T-helper 22 cell (primary cell): ENCODE data around the gene ACMSD.
"Not testable (repeated sequence)": the region's sequence is repeated elsewhere in the genome, so short reads cannot be mapped to it uniquely, and the experiment has no call there.

Source experiments
- DNase-seq: peaks from one replicate; pipeline ENCODE4 v3.0.0-alpha.2; 2020; ENCODE audit warnings: low read depth

Gene ACMSD

DNA sequence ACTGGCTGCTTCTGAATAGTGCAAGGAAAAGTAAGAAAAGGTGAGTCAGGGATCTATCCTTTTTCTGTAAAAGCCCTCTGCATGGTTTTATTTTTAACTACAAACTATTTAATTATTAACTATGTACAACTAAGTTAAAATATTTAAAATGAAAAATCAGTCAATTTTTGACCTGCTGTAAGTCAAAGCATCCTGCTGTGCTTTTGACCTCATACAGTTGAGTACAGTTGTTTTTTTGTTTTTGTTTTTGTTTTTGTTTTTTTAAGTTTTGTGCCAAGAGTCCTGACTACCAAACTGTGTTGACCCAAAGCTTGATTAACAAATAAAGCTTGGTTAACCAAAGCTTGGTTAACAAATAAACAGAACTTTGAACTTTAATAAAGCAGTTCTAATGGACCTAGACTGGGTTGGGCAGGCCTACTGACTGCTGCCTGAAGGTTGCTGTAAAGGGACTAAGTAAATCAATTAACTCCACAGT is at the start of gene ACMSD:
Gene ACMSD (plus strand): TSS at position 474 of the 478 bp plus-strand sequence. CDS start 67 bp downstream, outside the sequence.
- no peak for DNase-seq

DNA sequence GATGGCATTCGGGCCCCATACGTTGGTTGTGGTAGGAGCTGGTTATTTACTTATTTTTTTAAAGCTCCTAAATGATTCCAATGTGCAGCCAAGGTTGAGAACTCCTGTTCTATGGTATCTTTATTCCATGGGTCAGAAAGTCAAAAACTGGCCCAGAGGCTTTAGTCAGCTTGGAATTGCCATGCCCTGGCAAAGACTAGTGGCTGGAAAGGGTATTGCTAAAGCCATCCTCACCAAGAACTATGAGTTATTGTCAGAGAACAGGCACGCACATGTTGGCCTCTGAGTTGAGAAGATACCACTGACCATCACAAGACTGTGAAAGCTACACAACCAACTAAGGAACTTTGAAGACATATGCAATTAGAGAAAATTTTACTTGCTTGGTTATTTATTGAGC is 47.9 kb upstream of the ACMSD start:
- no peak for DNase-seq

DNA sequence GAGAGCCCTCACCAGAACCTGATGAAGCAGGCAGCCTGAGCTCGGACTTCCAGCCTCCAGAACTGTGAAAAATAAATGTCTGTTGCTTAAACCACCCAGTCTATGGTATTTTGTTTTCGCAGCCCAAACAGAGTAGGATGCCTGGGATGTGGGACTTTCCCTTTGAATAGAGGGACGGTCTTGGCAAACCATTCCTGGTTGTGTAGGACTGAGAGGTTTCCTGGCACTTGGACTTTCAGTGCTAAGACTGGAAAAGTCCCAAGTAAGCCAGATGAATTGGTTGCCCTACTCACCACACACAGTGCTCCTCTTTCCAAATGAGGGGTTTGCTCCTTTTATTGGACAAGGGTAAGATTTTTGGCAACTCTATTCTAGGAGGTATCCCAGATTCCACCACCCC is 46.8 kb upstream of the ACMSD start:
- DNase-seq, result no peak

DNA sequence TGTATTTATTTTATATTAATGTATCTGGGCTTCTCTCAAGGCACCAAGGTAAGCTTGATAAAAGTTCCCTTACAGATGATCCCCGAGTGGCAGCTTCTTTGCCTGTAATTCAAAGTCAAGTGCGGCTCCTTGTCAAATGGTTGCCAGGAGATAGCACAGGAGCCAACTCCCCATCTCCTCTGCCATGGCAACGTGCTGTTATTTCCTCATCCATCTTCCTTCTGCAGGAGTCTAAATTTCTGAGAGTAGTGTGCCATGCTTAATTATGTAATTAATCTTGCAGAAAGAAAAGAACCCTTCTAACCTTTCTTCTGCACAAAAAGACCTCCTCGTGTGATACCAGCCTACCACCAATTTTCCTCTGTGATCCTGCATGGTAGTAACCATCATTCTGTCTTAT is 46.2 kb upstream of the ACMSD start:
- no peak for DNase-seq

DNA sequence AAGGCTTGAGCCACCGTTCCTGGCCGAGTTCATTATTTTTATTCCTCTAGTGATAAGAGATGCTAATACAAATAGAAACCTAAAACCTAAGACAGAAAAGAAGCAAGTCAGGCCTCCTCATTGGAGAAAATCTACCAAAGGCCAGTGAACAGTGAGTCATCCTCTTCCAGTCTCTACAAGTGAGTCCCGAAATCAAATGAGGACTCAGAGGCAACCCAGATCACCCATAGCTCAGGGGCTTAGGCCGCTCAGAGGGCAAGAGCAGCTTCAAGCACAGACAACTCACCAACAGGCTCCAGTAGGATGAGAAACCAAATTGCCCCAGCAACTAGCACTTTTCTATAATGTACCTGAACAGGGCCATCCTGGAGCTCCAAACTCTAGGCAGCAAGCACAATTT is 42.7 kb upstream of the ACMSD start:
- no peak for DNase-seq

DNA sequence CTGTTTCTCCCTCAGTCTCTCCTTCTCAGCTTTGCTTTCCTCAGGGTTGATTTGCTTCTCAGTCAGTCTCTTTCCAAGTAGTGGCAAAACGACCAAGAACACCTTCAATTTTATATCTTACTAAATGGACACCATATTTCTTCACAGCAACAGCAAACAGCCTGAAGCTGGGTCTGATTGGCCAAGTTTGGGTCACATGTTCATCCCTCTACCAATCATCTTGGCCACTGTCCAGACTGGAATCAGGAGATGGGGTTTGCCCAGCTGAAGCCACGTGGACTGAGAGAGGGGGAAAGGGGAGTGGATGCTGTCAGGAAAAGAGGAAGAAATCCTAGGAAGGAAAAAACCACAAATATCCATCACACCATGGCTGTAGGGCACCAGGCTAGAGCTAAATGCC is 42.0 kb upstream of the ACMSD start:
- no peak for DNase-seq

DNA sequence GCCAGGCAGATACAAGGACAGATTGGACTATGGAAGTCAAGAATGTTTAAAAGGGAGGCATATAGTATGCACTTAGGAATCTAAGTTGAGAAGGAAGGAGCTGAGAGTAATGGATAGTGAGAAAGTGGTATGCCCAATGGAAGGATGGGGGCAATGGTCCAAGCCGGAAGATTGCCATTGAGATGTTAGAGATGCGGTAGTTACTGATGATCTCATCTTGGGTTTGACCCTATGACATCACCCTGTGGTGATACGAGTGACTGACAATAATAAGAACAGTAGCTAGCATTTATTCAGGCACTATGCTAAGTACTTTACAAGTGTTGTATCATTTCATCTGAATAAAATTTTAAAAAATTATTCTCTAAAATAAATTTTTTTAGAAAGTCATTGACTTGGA is 38.5 kb upstream of the ACMSD start:
- no peak for DNase-seq

DNA sequence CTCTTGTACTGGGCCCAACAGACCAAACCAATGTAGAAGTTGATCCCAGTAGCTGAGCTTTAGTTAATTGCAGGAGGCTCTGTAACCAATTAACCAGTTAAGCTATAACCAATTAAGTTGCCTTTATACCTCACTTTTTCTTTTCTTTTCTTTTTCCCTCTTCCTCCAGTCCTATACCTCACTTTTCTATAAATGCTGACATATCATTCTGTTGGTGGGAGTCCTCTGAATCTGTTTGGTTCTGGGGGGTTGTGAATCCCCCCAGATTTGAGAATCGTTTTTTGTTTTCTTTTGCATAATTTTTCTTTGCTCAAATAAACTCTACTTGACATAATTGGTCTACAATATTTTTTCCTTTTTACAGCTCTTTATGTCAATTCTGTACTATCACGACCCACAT is 38.1 kb upstream of the ACMSD start:
- no peak for DNase-seq

DNA sequence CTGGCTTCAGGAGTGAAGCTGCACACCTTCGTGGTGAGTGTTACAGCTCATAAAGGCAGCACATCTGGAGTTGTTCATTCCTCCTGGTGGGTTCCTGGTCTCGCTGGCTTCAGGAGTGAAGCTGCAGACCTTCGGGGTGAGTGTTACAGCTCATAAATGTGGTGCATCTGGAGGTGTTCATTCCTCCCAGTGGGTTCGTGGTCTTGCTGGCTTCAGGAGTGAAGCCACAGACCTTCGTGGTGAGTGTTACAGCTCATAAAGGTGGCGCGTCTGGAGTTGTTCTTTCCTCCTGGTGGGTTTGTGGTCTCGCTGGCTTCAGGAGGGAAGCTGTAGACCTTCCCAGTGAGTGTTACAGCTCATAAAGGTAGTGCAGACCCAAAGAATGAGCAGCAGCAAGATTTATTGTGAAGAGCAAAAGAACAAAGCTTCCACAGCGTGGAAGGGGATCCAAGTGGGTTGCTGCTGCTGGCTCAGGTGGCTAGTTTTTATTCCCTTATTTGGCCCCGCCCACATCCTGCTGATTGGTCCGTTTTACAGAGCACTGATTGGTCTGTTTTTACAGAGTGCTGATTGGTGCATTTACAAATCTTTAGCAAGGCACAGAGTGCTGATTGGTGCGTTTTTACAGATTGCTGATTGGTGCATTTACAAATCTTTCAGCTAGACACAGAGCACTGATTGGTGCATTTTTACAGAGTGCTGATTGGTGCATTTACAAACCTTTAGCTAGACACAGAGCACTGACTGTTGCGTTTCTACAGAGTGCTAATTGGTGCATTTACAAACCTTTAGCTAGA is 34.6 kb upstream of the ACMSD start:
- DNase-seq, result not testable (repeated sequence)

DNA sequence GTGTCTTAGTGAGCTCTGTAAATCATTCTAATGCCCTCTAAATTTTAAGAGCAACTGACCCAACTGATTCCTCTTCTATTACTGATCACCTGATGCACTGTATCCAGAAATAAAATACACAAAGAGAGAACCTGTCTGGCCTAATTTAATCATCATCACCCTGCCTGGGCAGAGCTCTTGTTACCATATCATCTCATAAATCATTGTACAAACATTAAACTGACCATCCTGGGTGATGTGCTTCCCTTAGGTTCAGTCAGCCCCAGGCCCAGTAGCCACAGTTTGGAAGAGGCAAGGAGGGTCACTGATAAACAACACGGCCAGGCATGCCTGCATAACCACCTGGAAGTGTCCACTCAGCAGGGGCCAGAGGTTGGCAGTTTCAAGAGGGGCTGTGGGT is 22.7 kb upstream of the ACMSD start:
- no peak for DNase-seq

DNA sequence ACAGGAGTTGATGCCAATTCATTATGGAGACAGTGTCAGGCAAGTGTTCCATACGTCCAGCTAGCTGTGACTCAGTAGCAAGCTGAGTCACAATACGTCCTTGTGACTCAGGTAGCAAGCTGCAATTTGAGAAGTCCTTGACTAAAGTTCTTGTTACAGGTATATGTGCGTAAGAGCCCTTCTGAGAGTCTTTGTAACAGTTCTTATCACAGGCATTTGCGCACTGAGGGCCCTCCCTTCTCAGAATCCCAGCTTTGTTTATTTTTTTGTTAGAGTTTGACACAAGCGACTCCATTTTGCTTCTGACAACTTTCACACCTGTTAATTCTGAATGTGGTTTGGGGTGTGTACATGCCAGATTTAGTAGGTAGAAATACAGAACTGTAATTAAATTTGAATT is 20.1 kb upstream of the ACMSD start:
- DNase-seq, result no peak

DNA sequence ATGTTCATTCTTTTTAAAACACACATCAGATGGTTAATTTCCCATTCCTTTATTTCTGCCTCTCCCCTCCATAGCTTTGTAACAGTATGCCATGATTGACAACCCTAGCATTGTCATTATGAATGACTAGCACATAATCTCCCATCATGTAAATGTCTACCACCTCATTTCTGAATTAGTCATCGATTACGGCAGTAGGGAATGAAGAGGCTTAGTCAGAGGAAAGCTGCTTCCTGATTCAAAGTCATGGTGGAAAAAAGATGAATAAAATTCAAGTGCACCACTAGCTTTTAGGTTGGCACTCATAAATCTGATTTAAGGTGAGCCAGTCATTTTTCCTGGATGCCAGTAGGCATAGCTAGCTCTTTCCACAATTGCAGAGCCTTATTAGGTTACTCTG is 19.1 kb upstream of the ACMSD start:
- DNase-seq, result no peak

DNA sequence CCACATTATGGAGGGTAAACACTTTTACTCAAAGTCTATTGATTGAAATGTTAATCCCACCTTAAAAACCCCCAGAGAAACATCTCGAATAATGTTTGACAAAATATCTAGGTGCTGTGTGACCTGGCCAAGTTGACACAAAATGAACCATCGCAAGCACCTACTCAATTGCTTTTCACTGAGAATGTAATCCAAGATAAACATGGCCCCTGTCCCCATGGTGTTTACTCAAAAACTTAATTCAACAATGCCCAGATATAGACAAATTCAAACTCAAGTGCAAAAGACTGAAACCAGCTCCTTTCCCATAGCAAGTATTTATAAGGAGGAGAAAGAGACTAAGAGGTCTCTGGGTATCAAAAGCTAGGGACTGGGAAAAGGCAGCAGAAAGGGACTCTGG is 15.0 kb upstream of the ACMSD start:
- no peak for DNase-seq

DNA sequence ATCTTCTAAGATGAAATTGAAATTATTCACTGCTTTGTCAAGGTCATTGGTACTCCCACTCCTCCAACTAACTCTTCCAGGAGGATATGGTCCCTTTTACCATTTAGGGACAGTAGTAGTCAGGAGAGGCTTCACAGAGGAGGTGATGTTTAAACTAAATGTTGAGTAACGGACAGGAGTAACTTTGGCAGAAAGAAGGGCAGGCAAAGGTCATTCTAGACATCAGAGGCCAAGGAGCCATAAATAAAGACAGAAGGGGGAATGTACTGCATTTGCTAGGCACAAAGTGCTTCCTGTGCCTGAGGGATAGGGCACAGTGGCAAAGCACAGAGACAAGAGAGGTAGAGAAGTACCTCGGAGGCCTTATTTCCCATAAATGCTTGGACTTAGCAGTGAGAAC is 14.6 kb upstream of the ACMSD start:
- no peak for DNase-seq

DNA sequence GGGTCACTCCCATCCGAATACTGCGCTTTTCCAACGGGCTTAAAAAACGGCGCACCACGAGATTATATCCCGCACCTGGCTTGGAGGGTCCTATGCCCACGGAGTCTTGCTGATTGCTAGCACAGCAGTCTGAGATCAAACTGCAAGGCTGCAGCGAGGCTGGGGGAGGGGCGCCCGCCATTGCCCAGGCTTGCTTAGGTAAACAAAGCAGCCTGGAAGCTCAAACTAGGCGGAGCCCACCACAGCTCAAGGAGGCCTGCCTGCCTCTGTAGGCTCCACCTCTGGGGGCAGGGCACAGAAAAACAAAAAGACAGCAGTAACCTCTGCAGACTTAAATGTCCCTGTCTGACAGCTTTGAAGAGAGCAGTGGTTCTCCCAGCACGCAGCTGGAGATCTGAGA is 12.7 kb upstream of the ACMSD start:
- not testable (repeated sequence) for DNase-seq

DNA sequence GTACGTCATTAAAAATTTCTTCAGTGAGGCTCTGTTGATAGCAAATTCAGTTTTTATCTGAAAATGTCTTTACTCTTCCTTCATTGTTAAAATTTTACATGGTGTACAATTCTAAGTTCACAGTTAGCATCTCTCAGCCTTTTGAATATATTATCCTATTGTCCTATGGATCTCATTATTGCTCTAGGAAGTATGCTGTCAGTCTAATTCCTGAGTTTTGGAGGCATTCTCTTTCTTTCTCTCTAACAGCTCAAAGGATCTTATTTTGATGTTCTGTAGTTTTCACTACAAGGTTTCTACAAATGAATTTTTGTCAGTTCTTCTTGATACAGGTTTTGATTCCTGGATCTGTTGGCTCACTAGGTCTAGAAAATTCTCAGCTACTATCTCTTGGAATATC is 2.9 kb upstream of the ACMSD start:
- DNase-seq, result no peak

DNA sequence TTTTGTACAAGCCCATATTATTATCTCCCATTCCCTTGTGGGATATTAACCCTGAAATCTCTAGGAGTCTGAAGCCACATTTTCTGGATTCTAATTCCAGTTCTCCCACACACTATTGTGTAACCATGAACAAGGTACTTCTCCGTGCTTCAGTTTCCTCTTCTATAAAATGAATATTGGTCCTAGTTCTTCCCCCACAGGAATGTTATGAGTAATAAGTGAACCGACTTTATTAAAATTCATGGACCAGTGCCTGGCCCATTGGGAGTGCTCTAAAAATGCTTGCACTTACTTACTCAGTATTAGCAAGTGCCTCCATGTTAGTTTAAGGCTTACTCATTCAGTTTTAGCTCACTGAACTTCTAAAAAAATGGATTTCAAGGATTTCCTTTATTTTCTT is 1.4 kb upstream of the ACMSD start:
- DNase-seq, result no peak

DNA sequence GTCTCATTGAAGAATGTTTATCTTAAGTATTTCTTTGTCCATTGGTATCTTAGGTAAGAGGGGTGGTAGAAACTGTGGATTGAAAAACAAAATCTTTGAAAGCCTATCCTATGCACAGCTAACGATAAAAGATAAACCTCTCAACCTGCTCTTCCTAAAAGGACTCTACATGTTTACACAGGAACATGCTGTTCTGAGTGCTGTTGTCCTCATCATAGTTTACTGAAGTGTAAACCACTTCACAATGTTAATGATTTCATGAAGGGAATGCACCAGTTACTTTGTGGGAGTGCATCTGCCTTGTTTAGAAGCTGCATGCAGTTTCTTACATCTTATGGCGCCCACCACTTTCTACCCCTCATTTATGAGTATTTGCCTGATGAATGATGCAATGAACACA is 1.2 kb downstream of the ACMSD start:
- DNase-seq, result no peak

DNA sequence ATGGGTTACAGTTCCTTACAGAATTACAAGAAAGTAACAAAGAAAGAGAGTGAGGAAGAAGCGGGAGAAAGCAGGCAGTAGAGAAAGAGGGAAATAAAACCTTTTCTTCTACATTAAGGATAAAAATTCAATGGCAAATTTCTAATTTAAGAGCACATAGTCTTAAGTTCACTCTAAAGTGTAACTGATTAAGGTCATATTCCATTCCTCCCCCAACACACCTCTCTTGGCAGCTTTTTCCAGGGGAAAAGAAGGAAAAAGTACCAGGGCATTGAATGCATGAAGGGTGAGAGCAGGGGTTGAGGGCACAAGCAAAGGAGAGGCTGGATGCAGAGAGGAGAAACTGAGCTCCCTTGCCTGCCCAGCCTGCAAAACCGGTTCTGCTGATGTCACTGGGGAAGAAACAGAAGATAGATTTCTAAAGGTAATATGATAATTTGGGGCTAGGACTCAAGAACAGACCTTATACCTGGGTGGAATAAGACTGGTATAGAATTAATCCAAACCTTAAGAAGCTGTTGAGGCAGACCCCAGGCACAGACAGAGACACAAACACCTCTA is 4.6 kb downstream of the ACMSD start:
- no peak for DNase-seq

DNA sequence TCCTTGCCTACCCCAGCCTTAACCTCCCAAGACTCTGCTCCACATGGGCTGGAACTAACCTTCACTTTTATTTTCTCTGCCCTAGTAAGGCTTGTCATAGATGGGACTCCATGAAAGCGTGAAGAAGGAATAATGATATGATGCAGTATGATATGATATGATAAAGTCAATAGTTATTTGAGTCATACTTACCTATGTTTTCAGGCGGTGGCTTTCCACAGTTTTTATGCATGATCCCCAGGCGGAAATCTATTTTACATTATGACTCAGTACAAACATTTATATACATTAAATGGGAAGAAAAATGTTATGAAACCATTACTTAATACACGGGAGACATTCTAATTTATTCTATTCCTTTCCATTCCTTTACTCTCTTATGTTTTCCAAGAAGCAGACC is 5.6 kb downstream of the ACMSD start:
- no peak for DNase-seq

DNA sequence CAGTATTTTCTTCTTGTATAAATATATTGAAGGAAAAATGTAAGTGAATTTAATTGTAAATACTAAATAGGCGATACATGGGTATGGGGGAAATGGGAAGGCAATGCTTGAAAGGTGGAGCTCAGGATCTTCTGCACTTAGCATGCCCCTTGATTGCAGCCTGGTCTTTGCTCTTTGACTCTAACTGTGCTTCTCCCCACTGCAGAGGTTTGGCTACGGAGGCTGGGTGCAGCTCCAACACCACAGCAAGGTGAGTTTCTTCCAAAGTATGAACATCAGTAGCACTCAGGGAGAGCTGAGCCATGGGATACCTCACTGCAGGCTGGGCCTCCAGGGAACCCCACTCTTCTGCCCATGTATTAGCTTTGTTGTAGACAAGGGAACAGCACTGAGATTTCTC is 6.6 kb downstream of the ACMSD start:
- DNase-seq, result no peak

DNA sequence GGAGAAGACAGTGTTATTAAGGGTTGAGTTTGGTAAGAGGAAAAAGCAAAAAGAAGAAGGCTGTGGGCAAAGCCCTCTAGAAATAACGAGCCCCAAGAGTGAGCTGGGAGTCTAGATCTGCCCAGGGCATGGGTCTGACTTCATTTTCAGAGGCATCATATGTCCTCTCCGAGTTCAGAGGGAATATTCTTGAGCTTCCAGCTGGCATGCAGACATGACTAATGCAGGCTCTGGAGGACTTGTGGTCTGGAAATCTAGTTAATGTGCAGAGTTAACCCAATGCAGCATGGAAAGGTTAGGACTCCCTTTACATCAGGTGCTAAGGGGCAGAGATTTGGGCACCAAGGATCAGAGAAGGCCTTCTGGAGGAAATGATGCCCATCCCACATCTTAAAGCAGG is 7.3 kb downstream of the ACMSD start:
- no peak for DNase-seq

DNA sequence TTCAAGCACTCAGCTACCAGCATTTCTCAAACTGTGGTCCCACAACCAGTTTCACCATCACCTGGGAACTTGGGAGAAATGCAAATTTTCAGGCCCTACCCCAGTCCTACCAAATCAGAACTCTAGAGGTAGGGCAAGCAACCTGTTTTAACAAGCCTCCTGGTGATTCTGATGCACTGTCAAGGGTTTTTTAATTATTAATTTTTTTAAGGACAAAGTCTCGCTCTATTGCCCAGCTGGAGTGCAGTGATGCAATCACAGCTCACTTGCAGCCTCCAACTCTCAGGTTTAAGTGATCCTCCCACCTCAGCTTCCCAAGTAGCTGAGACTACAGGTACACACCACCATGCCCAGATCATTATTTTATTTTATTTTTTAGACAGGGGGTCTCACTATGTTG is 7.8 kb downstream of the ACMSD start:
- no peak for DNase-seq

DNA sequence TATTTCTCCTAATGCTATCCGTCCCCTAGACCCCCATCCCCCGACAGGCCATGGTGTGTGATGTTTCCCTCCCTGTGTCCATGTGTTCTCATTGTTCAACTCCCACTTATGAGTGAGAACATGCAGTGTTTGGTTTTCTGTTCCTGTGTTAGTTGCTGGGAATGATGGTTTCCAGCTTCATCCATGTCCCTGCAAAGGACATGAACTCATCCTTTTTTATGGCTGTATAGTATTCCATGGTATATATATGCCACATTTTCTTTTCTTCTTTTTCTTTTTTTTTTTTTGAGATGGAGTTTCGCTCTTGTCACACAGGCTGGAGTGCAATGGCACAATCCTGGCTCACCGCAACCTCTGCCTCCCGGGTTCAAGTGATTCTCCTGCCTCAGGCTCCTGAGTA is 9.2 kb downstream of the ACMSD start:
- not testable (repeated sequence) for DNase-seq
